HFFc6 (cell line): ENCODE results near the gene NCOA6. TPM values are rescaled to one million over a fixed set of nuclear protein-coding genes. Genes with fewer than 3 reads are reported as not detected.
A peak's percentile ranks its signal among the peaks of the same experiment; 100 is the strongest.
"Not testable (repeated sequence)": the region's sequence is repeated elsewhere in the genome, so short reads cannot be mapped to it uniquely, and the experiment has no call there.

Experiments
- DNase-seq: peaks from one replicate; pipeline ENCODE4 v3.0.0-alpha.2; 2018
- H3K27ac Mint-ChIP-seq: 2 replicates; pipeline ENCODE4 v1.8.0; 2020; ENCODE audit warnings: mild to moderate bottlenecking, mixed read lengths
- H3K27me3 Mint-ChIP-seq: 2 replicates; pipeline ENCODE4 v1.8.0; 2021; ENCODE audit warnings: mild to moderate bottlenecking, moderate library complexity, mixed read lengths; ENCODE audit not compliant: insufficient read depth
- H3K36me3 Mint-ChIP-seq: 2 replicates; pipeline ENCODE4 v1.8.0; 2021; ENCODE audit warnings: low read depth, mixed read lengths
- H3K4me1 Mint-ChIP-seq: 2 replicates; pipeline ENCODE4 v1.8.0; 2020; ENCODE audit warnings: low read depth, mixed read lengths
- H3K4me3 Mint-ChIP-seq: 2 replicates; pipeline ENCODE4 v1.8.0; 2020; ENCODE audit warnings: mild to moderate bottlenecking, moderate library complexity, mixed read lengths
- H3K9me3 Mint-ChIP-seq: 2 replicates; pipeline ENCODE4 v1.8.0; 2020; ENCODE audit warnings: mild to moderate bottlenecking, mixed read lengths
- CTCF ChIP-seq: fragments of 200-600 bp; sonication (generic); IDR thresholded peaks from 2 replicates; pipeline ENCODE4 v1.5.0; 2021; ENCODE audit warnings: antibody characterized with exemption, mild to moderate bottlenecking
- total RNA-seq, 6 experiments: library from RNA; stranded (reverse); fragmentation: NEBNext Ultra II Directional; extraction: Animal tissue kit (Norgen Biotek cat#: 25700); gene quantifications; 2 replicates in 1 of 6; 3 replicates in 5 of 6; pipeline ENCODE4 v1.2.3, GENCODE V29; 2021

NCOA6 gene
- total RNA-seq, 6 experiments from 2014 or later = 17.6 to 21.0 (median 18.4) TPM

GRCh38 chr20:34736106-34736735, 89.2 kb downstream of the NCOA6 start:
- Mint-ChIP-seq H3K36me3 (peaks cover 28% of the 10 kb centered on the region), H3K27me3 (no peaks in the 10 kb centered on the region; the same call in 1 of the 2 replicates), H3K9me3 (no peaks in the 10 kb centered on the region), H3K4me1 (no peaks in the 10 kb centered on the region), H3K27ac (no peak overlapping the region; the same call in 1 of the 2 replicates), H3K4me3 (no peak overlapping the region)
- DNase-seq = no peak
- no peak for TF ChIP-seq CTCF

GRCh38 chr20:34732523-34732922, 92.9 kb downstream of the NCOA6 start:
- no peaks in the 10 kb centered on the region; the same call in 1 of the 2 replicates for H3K27me3 Mint-ChIP-seq
- peaks cover 22% of the 10 kb centered on the region for H3K36me3 Mint-ChIP-seq
- no peak overlapping the region for H3K4me3 Mint-ChIP-seq
- no peak for DNase-seq
- H3K4me1 Mint-ChIP-seq = no peaks in the 10 kb centered on the region
- no peak for TF ChIP-seq CTCF
- no peaks in the 10 kb centered on the region for H3K9me3 Mint-ChIP-seq
- no peak overlapping the region for H3K27ac Mint-ChIP-seq

GRCh38 chr20:34729416-34729815, 96.0 kb downstream of the NCOA6 start:
- Mint-ChIP-seq H3K36me3 (peaks cover 32% of the 10 kb centered on the region), H3K4me3 (no peak overlapping the region), H3K27me3 (no peaks in the 10 kb centered on the region; the same call in 1 of the 2 replicates), H3K4me1 (no peaks in the 10 kb centered on the region), H3K27ac (no peak overlapping the region), H3K9me3 (no peaks in the 10 kb centered on the region)
- no peak for TF ChIP-seq CTCF
- DNase-seq = no peak

GRCh38 chr20:34724172-34724571, 101.3 kb downstream of the NCOA6 start:
- TF ChIP-seq CTCF = no peak
- Mint-ChIP-seq H3K36me3 (peaks cover 22% of the 10 kb centered on the region), H3K27me3 (no peaks in the 10 kb centered on the region), H3K4me3 (no peak overlapping the region), H3K4me1 (peaks cover 10% of the 10 kb centered on the region), H3K27ac (no peak overlapping the region), H3K9me3 (no peaks in the 10 kb centered on the region)
- no peak for DNase-seq

GRCh38 chr20:34722560-34722959, 102.9 kb downstream of the NCOA6 start:
- H3K9me3 Mint-ChIP-seq, H3K4me1 Mint-ChIP-seq, H3K27me3 Mint-ChIP-seq, H3K4me3 Mint-ChIP-seq: not testable (repeated sequence)
- Mint-ChIP-seq H3K27ac (peak overlapping the region; percentile 31; the same call in 1 of the 2 replicates), H3K36me3 (peaks cover 25% of the 10 kb centered on the region)
- DNase-seq = peak; percentile 33

- no peak for TF ChIP-seq CTCF
Observed at GRCh38 chr20:34720266-34720665, 105.2 kb downstream of the NCOA6 start.

GRCh38 chr20:34719242-34720017, 106.0 kb downstream of the NCOA6 start:
- H3K36me3 Mint-ChIP-seq = peaks cover 14% of the 10 kb centered on the region
- H3K27ac Mint-ChIP-seq, DNase-seq, H3K9me3 Mint-ChIP-seq, H3K27me3 Mint-ChIP-seq, H3K4me3 Mint-ChIP-seq: not testable (repeated sequence)
- H3K4me1 Mint-ChIP-seq = peaks cover 24% of the 10 kb centered on the region

More at GRCh38 chr20:34720266-34720665, 105.2 kb downstream of the NCOA6 start:
- H3K27ac Mint-ChIP-seq = no peak overlapping the region; the same call in 1 of the 2 replicates
- peaks cover 14% of the 10 kb centered on the region for H3K36me3 Mint-ChIP-seq
- no peaks in the 10 kb centered on the region; the same call in 1 of the 2 replicates for H3K27me3 Mint-ChIP-seq
- no peaks in the 10 kb centered on the region for H3K9me3 Mint-ChIP-seq
- H3K4me1 Mint-ChIP-seq = peaks cover 15% of the 10 kb centered on the region
- DNase-seq = no peak
- no peak overlapping the region for H3K4me3 Mint-ChIP-seq
